ENCODE data around the gene TRNAU1AP. TPM values are rescaled to one million over a fixed set of nuclear protein-coding genes. Genes with fewer than 3 reads are reported as not detected.
"Not testable (repeated sequence)": the region's sequence is repeated elsewhere in the genome, so short reads cannot be mapped to it uniquely, and the experiment has no call there.

TRNAU1AP gene
- total and polyA plus RNA-seq, 2 experiments from 2014 or later, result 17.4 to 19.1 TPM

GRCh38 chr1:28591708-28592320 is 38.9 kb downstream of the TRNAU1AP start, which contains the start of gene RAB42:
Gene RAB42, plus strand, starts transcription at chr1:28592265. Its CDS starts 247 bp downstream, at chr1:28592512.
- peak; percentile 58 for DNase-seq (ENCODE audit: low spot score)
- no peaks in the 10 kb centered on the region for H4K20me1 ChIP-seq (ENCODE audit: insufficient read depth, poor library complexity, severe bottlenecking)
- peaks cover 7% of the 10 kb centered on the region for H3K4me1 ChIP-seq (ENCODE audit: insufficient read depth)
- H2AFZ ChIP-seq, result peak within 1 kb of the TSS; percentile 88
- no peaks in the 10 kb centered on the region for H3K9me3 ChIP-seq (ENCODE audit: low read depth)
- H3K27ac ChIP-seq, result peak within 1 kb of the TSS; percentile 65
- H3K79me2 ChIP-seq, result no peaks in the 10 kb centered on the region
- peak within 1 kb of the TSS; percentile 49 for H3K4me3 ChIP-seq
- H3K36me3 ChIP-seq (replicated peaks; ENCODE audit: insufficient read depth, low read depth), result no peaks in the 10 kb centered on the region
- TF ChIP-seq CTCF (IDR thresholded peaks at IDR 0.05; ENCODE audit: poor library complexity) (no peak), EZH2 (IDR thresholded peaks at IDR 0.05; ENCODE audit: borderline replicate concordance) (no peak), EZH2phosphoT487 (IDR thresholded peaks at IDR 0.05; ENCODE audit: low read depth, severe bottlenecking, unreplicated experiment) (no peak)
- H3K4me2 ChIP-seq, result peak within 1 kb of the TSS; percentile 94
- H3K9me2 ChIP-seq (replicated peaks; ENCODE audit: insufficient read depth), result no peaks in the 10 kb centered on the region
- 31% methylated on average over 11 of the region's 13 CpGs for WGBS (ENCODE audit: low lambda C conversion rate, missing lambda C conversion rate)
- no peaks in the 10 kb centered on the region for H3K27me3 ChIP-seq

GRCh38 chr1:28592321-28593071 is 39.6 kb downstream of the TRNAU1AP start:
- H2AFZ ChIP-seq, result peak overlapping the region; percentile 88
- H3K9me2 ChIP-seq (replicated peaks; ENCODE audit: insufficient read depth), result no peaks in the 10 kb centered on the region
- no peaks in the 10 kb centered on the region for H3K9me3 ChIP-seq (ENCODE audit: low read depth)
- H3K4me3 ChIP-seq, result peak overlapping the region; percentile 49
- H3K27ac ChIP-seq, result peak overlapping the region; percentile 65
- no peaks in the 10 kb centered on the region for H3K79me2 ChIP-seq
- H3K36me3 ChIP-seq (replicated peaks; ENCODE audit: insufficient read depth, low read depth), result no peaks in the 10 kb centered on the region
- no peaks in the 10 kb centered on the region for H3K27me3 ChIP-seq
- DNase-seq (ENCODE audit: low spot score), result peak; percentile 39
- TF ChIP-seq EZH2phosphoT487 (IDR thresholded peaks at IDR 0.05; ENCODE audit: low read depth, severe bottlenecking, unreplicated experiment) (no peak), CTCF (IDR thresholded peaks at IDR 0.05; ENCODE audit: poor library complexity) (no peak), EZH2 (IDR thresholded peaks at IDR 0.05; ENCODE audit: borderline replicate concordance) (no peak)
- H4K20me1 ChIP-seq (ENCODE audit: insufficient read depth, poor library complexity, severe bottlenecking), result no peaks in the 10 kb centered on the region
- 6% methylated on average over 35 of the region's 81 CpGs for WGBS (ENCODE audit: low lambda C conversion rate, missing lambda C conversion rate)
- peaks cover 7% of the 10 kb centered on the region for H3K4me1 ChIP-seq (ENCODE audit: insufficient read depth)
- H3K4me2 ChIP-seq, result peak overlapping the region; percentile 94

GRCh38 chr1:28593988-28594356 is 41.1 kb downstream of the TRNAU1AP start:
- H3K27ac ChIP-seq; H3K9me3 ChIP-seq (ENCODE audit: low read depth); H3K4me1 ChIP-seq (ENCODE audit: insufficient read depth); H3K36me3 ChIP-seq (replicated peaks; ENCODE audit: insufficient read depth, low read depth); H3K27me3 ChIP-seq; DNase-seq (ENCODE audit: low spot score); H3K4me3 ChIP-seq; H3K79me2 ChIP-seq; H3K4me2 ChIP-seq; H4K20me1 ChIP-seq (ENCODE audit: insufficient read depth, poor library complexity, severe bottlenecking); H3K9me2 ChIP-seq (replicated peaks; ENCODE audit: insufficient read depth); H2AFZ ChIP-seq: not testable (repeated sequence)
- WGBS (ENCODE audit: low lambda C conversion rate, missing lambda C conversion rate), result 78% methylated on average over 2 of the region's 3 CpGs

GRCh38 chr1:28594686-28595411 is 42.0 kb downstream of the TRNAU1AP start:
- not testable (repeated sequence) for H3K79me2 ChIP-seq; H3K4me2 ChIP-seq; H3K4me3 ChIP-seq; H4K20me1 ChIP-seq (ENCODE audit: insufficient read depth, poor library complexity, severe bottlenecking); H3K27ac ChIP-seq; H3K9me2 ChIP-seq (replicated peaks; ENCODE audit: insufficient read depth); H3K36me3 ChIP-seq (replicated peaks; ENCODE audit: insufficient read depth, low read depth); H3K27me3 ChIP-seq; H2AFZ ChIP-seq; DNase-seq (ENCODE audit: low spot score); H3K4me1 ChIP-seq (ENCODE audit: insufficient read depth); H3K9me3 ChIP-seq (ENCODE audit: low read depth)
- 84% methylated on average over 7 of the region's 7 CpGs for WGBS (ENCODE audit: low lambda C conversion rate, missing lambda C conversion rate)

Measured in hepatocyte (in vitro differentiated cells).